IMR-90 (cell line): ENCODE data around the gene AJUBA. TPM values are rescaled to one million over a fixed set of nuclear protein-coding genes. Genes with fewer than 3 reads are reported as not detected.
A peak's percentile ranks its signal among the peaks of the same experiment; 100 is the strongest.

Experiments
- ATAC-seq: fragments of 200-7000 bp; cut with Tn5 transposase; 2 replicates; pipeline ENCODE4 v1.9.1; 2020; ENCODE audit warnings: low read depth, mild to moderate bottlenecking, moderate library complexity
- BruUV-seq: library from RNA; stranded (reverse); fragments of 400-500 nt; replicated peaks from 2 replicates; lab custom pipeline; 2021; lab: Mats Ljungman, UMichigan
- CTCF ChIA-PET: fragments of 300-600 bp; formaldehyde crosslinking; extraction: SDS; loops from one replicate; lab custom pipeline; 2021; ENCODE audit warnings: antibody characterized with exemption; lab: Yijun Ruan, JAX
- POLR2A ChIA-PET: fragments of 300-600 bp; sonication (Branson Sonifier 250); formaldehyde crosslinking; loops from one replicate; lab custom pipeline; 2022; ENCODE audit warnings: antibody characterized with exemption; ENCODE audit not compliant: unreplicated experiment; lab: Charles Lee
- DNase-seq: peaks from one replicate; pipeline ENCODE4 v3.0.0; 2013
- H2AFZ ChIP-seq: replicated peaks from 2 replicates; pipeline ENCODE3; 2013; ENCODE audit warnings: low read length, mild to moderate bottlenecking; ENCODE audit not compliant: poor library complexity
- H2AK5ac ChIP-seq: 2 replicates; pipeline ENCODE4 v1.6.1; 2013; ENCODE audit warnings: low read depth, low read length, inconsistent platforms
- H2AK9ac ChIP-seq: replicated peaks from 2 replicates; pipeline ENCODE3; 2013; ENCODE audit warnings: mild to moderate bottlenecking, low read depth, low read length, moderate library complexity; ENCODE audit not compliant: poor library complexity
- H2BK120ac ChIP-seq: 2 replicates; pipeline ENCODE4 v1.6.1; 2013; ENCODE audit warnings: low read depth, low read length, inconsistent platforms
- H2BK15ac ChIP-seq: 3 replicates; pipeline ENCODE4 v1.6.1; 2013; ENCODE audit warnings: low read depth, low read length, inconsistent platforms
- H2BK20ac ChIP-seq: 2 replicates; pipeline ENCODE4 v1.6.1; 2013; ENCODE audit warnings: low read depth, mild to moderate bottlenecking, inconsistent platforms, low read length, moderate library complexity
- H2BK5ac ChIP-seq: 2 replicates; pipeline ENCODE4 v1.6.1; 2013; ENCODE audit warnings: mild to moderate bottlenecking, low read depth, low read length, inconsistent platforms; ENCODE audit not compliant: poor library complexity, severe bottlenecking
- H3K14ac ChIP-seq: replicated peaks from 2 replicates; pipeline ENCODE4 v1.6.1; 2013; ENCODE audit warnings: low read depth, low read length, inconsistent platforms
- H3K18ac ChIP-seq: 2 replicates; pipeline ENCODE4 v1.6.1; 2013; ENCODE audit warnings: low read depth, low read length, control low read depth
- H3K23ac ChIP-seq: 2 replicates; pipeline ENCODE4 v1.6.1; 2013; ENCODE audit warnings: low read depth, low read length, inconsistent platforms
- H3K27ac ChIP-seq: 2 replicates; pipeline ENCODE4 v1.5.1; 2013; ENCODE audit warnings: mild to moderate bottlenecking, control low read depth, low read length; ENCODE audit not compliant: insufficient read depth
- H3K27me3 ChIP-seq: 2 replicates; pipeline ENCODE4 v1.6.1; 2013; ENCODE audit warnings: low read length; ENCODE audit not compliant: control insufficient read depth, insufficient read depth
- H3K36me3 ChIP-seq: 2 replicates; pipeline ENCODE4 v1.6.1; 2013; ENCODE audit warnings: low read length, mixed read lengths; ENCODE audit not compliant: control insufficient read depth, insufficient read depth
- H3K4ac ChIP-seq: 2 replicates; pipeline ENCODE4 v1.6.1; 2013; ENCODE audit warnings: low read depth, low read length, inconsistent platforms
- H3K4me1 ChIP-seq: 2 replicates; pipeline ENCODE4 v1.6.1; 2013; ENCODE audit warnings: low read length, mixed read lengths; ENCODE audit not compliant: control insufficient read depth, insufficient read depth
- H3K4me2 ChIP-seq: 2 replicates; pipeline ENCODE4 v1.6.1; 2013; ENCODE audit warnings: low read depth, mild to moderate bottlenecking, control low read depth, low read length, moderate library complexity
- H3K4me3 ChIP-seq: 2 replicates; pipeline ENCODE4 v1.5.1; 2013; ENCODE audit warnings: low read depth, mild to moderate bottlenecking, control low read depth, low read length, moderate library complexity; ENCODE audit not compliant: insufficient read depth
- H3K56ac ChIP-seq: 2 replicates; pipeline ENCODE4 v1.6.1; 2013; ENCODE audit warnings: low read length, inconsistent platforms; ENCODE audit not compliant: insufficient read depth; ENCODE audit errors: extremely low read depth
- H3K79me1 ChIP-seq, 2 experiments: 2 replicates each; pipeline ENCODE4 v1.6.1; 2013; ENCODE audit warnings: low read length in 2 of 2, inconsistent platforms in 1 of 2, low read depth in 1 of 2
- H3K9ac ChIP-seq: 2 replicates; pipeline ENCODE4 v1.6.1; 2013; ENCODE audit warnings: low read depth, low read length, control low read depth
- H3K9me1 ChIP-seq: 2 replicates; pipeline ENCODE4 v1.6.1; 2013; ENCODE audit warnings: low read length, inconsistent platforms; ENCODE audit not compliant: insufficient read depth
- H3K9me3 ChIP-seq: 2 replicates; pipeline ENCODE4 v1.6.1; 2013; ENCODE audit warnings: low read length; ENCODE audit not compliant: control insufficient read depth, insufficient read depth
- H4K20me1 ChIP-seq: 2 replicates; pipeline ENCODE4 v1.6.1; 2013; ENCODE audit warnings: low read length, inconsistent platforms; ENCODE audit not compliant: insufficient read depth
- H4K5ac ChIP-seq: 2 replicates; pipeline ENCODE4 v1.6.1; 2013; ENCODE audit warnings: mild to moderate bottlenecking, low read depth, low read length, control low read depth
- H4K8ac ChIP-seq, 2 experiments: 2 replicates each; pipeline ENCODE4 v1.6.1; 2013; ENCODE audit warnings: low read depth in 2 of 2, low read length in 2 of 2, control low read depth in 1 of 2, inconsistent platforms in 1 of 2
- H4K91ac ChIP-seq: 2 replicates; pipeline ENCODE4 v1.6.1; 2013; ENCODE audit warnings: low read depth, low read length, inconsistent platforms; ENCODE audit not compliant: insufficient read depth
- BHLHE40 ChIP-seq: fragments of 150-350 bp; IDR thresholded peaks from 2 replicates; pipeline ENCODE4 v1.6.1; 2016; ENCODE audit warnings: mild to moderate bottlenecking, low read depth, low read length
- CEBPB ChIP-seq: IDR thresholded peaks from 2 replicates; pipeline ENCODE4 v1.6.1; 2012; ENCODE audit warnings: low read depth, low read length, improper control_type of control experiment
- CHD1 ChIP-seq: IDR thresholded peaks from 2 replicates; pipeline ENCODE4 v1.6.1; 2012; ENCODE audit warnings: low read depth, low read length, improper control_type of control experiment
- CTCF ChIP-seq: conservative IDR thresholded peaks from 2 replicates; pipeline ENCODE4 v1.5.1; 2012; ENCODE audit warnings: mild to moderate bottlenecking, low read depth, low read length, improper control_type of control experiment
- MAFK ChIP-seq: IDR thresholded peaks from 2 replicates; pipeline ENCODE4 v1.6.1; 2012; ENCODE audit warnings: low read depth, low read length, improper control_type of control experiment
- MXI1 ChIP-seq: IDR thresholded peaks from 2 replicates; pipeline ENCODE4 v1.6.1; 2012; ENCODE audit warnings: low read depth, mild to moderate bottlenecking, low read length, moderate library complexity, borderline replicate concordance
- RAD21 ChIP-seq: IDR thresholded peaks from 2 replicates; pipeline ENCODE4 v1.6.1; 2012; ENCODE audit warnings: low read length, improper control_type of control experiment
- SMC3 ChIP-seq: fragments of 150-350 bp; IDR thresholded peaks from 2 replicates; pipeline ENCODE4 v1.6.1; 2016; ENCODE audit warnings: low read depth, mild to moderate bottlenecking, antibody characterized with exemption, low read length, moderate library complexity
- USF2 ChIP-seq: fragments of 150-350 bp; IDR thresholded peaks from 2 replicates; pipeline ENCODE4 v1.6.1; 2017; ENCODE audit warnings: mild to moderate bottlenecking, antibody characterized with exemption, low read length, low read depth
- WGBS, 2 experiments: methylation state at CpG; one replicate each; pipeline versions ENCODE4 v1.1.5 to v1.1.7; 2013; ENCODE audit warnings: missing lambda C conversion rate in 2 of 2; ENCODE audit not compliant: insufficient read length in 1 of 2; ENCODE audit errors: extremely low coverage in 2 of 2; 5-methylcytosine and 5-hydroxymethylcytosine counted together
- dilution Hi-C: fragments of 300-500 bp; cut with HindIII; formaldehyde crosslinking; loops from one replicate; pipeline ENCODE4 v1.14.3; 2018; ENCODE audit warnings: low sequenced_read_pairs; ENCODE audit not compliant: unreplicated experiment
- in situ Hi-C: fragments of 300-500 bp; cut with MboI; formaldehyde crosslinking; loops from 3 replicates; pipeline ENCODE4 v1.14.3; 2019; ENCODE audit warnings: low sequenced_read_pairs, inconsistent platforms, mixed read lengths
- intact Hi-C: fragments of 100-400 bp; cut with micrococcal nuclease; formaldehyde crosslinking; loops from 2 replicates; pipeline ENCODE4 v1.10.0; 2022
- polyA plus RNA-seq, 3 experiments: library from polyadenylated mRNA; depleted of rRNA; stranded (reverse); fragments of >200 nt; gene quantifications; 2 replicates each; pipeline ENCODE4 v1.2.3, GENCODE V29; 2012; ENCODE audit warnings: low replicate concordance in 1 of 3
- total RNA-seq: library from RNA; depleted of rRNA; stranded (reverse); fragments of >200 nt; gene quantifications from 2 replicates; pipeline ENCODE4 v1.2.3, GENCODE V29; 2012
- TF ChIP-seq, protein P1 (sequence below): fragments of 150-350 bp; IDR thresholded peaks from 2 replicates; pipeline ENCODE4 v1.6.1; 2016; ENCODE audit warnings: low read depth, mild to moderate bottlenecking, low read length, moderate library complexity, borderline replicate concordance

Gene AJUBA
- total and polyA plus RNA-seq, 2 of the 4 experiments (the other 2 are of a cell fraction): 46.4 to 67.6 TPM

- dilution Hi-C loops (no loop called here), in situ Hi-C loops (no loop called here), intact Hi-C loops (loop anchor here (1.0 kb wide), 1 partner anchor 10 kb away; no protein-coding TSS in a partner anchor)
- Histone ChIP-seq H3K9me1 (peaks cover 5% of the 10 kb centered on the region; the same call in 1 of the 2 replicates), H4K8ac (0 out of 4 replicates have a peak overlapping the region, but pooled peaks of 1 of the 2 experiments have one; percentile 24), H3K4me1 (peaks cover 26% of the 10 kb centered on the region), H3K4me2 (no peak overlapping the region), H2BK20ac (no peak overlapping the region), H3K27ac (no peak overlapping the region), H3K79me1 (peaks cover 38 to 61% of the 10 kb centered on the region in 2 experiments), H2BK15ac (no peak overlapping the region), H3K27me3 (no peaks in the 10 kb centered on the region), H4K5ac (no peak overlapping the region), H3K18ac (no peak overlapping the region), H3K4me3 (no peak overlapping the region), H4K91ac (no peak overlapping the region), H3K14ac (0 out of 2 replicates have a peak overlapping the region, but pooled peaks have one; percentile 20), H2BK120ac (no peak overlapping the region), H2AK5ac (peak overlapping the region; percentile 59; the same call in 1 of the 2 replicates), H2BK5ac (no peak overlapping the region), H3K36me3 (peaks cover 49% of the 10 kb centered on the region), H3K4ac (no peak overlapping the region), H3K9ac (no peak overlapping the region), H3K9me3 (no peaks in the 10 kb centered on the region), H2AK9ac (no peak overlapping the region), H4K20me1 (peaks cover 38% of the 10 kb centered on the region), H3K56ac (no peak overlapping the region), H2AFZ (peak overlapping the region; percentile 17), H3K23ac (no peak overlapping the region; the same call in 1 of the 2 replicates)
- POLR2A ChIA-PET: interaction anchor here (0.5 to 1.5 kb wide), 2 partner anchors 10 to 34 kb away, joined by 5 to 13 read pairs; partner anchors contain the start of gene AJUBA
- DNase-seq (peak; percentile 70), ATAC-seq (peak; percentile 36)
- CTCF ChIA-PET: interaction anchor here (0.6 to 2.4 kb wide), 7 partner anchors 10 to 96 kb away, joined by 3 to 8 read pairs (median 3); no protein-coding TSS in a partner anchor
- 83% methylated on average over 3 of the region's 6 CpGs; no CpG with 5 or more reads in 1 of the 2 experiments for whole genome bisulfite sequencing, 2 experiments
- TF ChIP-seq RAD21: peak; percentile 79
- TF ChIP-seq MXI1: no peak
- no peak for TF ChIP-seq MAFK
- no peak for TF ChIP-seq USF2
- TF ChIP-seq CTCF: peak; percentile 71
- TF ChIP-seq SMC3: peak; percentile 56
- no peak for TF ChIP-seq BHLHE40
- no peak for TF ChIP-seq CEBPB
- TF ChIP-seq, protein P1, sequence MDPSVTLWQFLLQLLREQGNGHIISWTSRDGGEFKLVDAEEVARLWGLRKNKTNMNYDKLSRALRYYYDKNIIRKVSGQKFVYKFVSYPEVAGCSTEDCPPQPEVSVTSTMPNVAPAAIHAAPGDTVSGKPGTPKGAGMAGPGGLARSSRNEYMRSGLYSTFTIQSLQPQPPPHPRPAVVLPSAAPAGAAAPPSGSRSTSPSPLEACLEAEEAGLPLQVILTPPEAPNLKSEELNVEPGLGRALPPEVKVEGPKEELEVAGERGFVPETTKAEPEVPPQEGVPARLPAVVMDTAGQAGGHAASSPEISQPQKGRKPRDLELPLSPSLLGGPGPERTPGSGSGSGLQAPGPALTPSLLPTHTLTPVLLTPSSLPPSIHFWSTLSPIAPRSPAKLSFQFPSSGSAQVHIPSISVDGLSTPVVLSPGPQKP: no peak
- no peak for TF ChIP-seq CHD1
- no TSS peak for BruUV-seq
Measured at GRCh38 chr14:22973217-22974032, 8.9 kb downstream of the AJUBA start.
